HEK293T (cell line): ENCODE data around the gene ADAMTS8.

Experiments
- CTCF ChIA-PET: fragments of 350-600 bp; formaldehyde crosslinking; extraction: SDS; loops from one replicate; lab custom pipeline; 2021; ENCODE audit warnings: antibody characterized with exemption, inconsistent platforms; lab: Yijun Ruan, JAX
- POLR2A ChIA-PET: fragments of 350-600 bp; formaldehyde crosslinking; extraction: SDS; loops from one replicate; lab custom pipeline; 2020; ENCODE audit warnings: antibody characterized with exemption, inconsistent platforms; lab: Yijun Ruan, JAX
- DNase-seq: peaks from one replicate; pipeline ENCODE4 v3.0.0; 2012; ENCODE audit warnings: mixed read lengths; ENCODE audit errors: extremely low spot score
- ARNT ChIP-seq: fragments of 450-650 bp; IDR thresholded peaks from 2 replicates; pipeline ENCODE4 v1.6.1; 2017; ENCODE audit warnings: mild to moderate bottlenecking
- BHLHE40 ChIP-seq: fragments of 450-650 bp; IDR thresholded peaks from 2 replicates; pipeline ENCODE4 v1.6.1; 2016; ENCODE audit warnings: mild to moderate bottlenecking, moderate library complexity, borderline replicate concordance
- CTBP1 ChIP-seq: fragments of 450-650 bp; IDR thresholded peaks from 2 replicates; pipeline ENCODE4 v1.6.1; 2016; ENCODE audit warnings: borderline replicate concordance
- ELF4 ChIP-seq: fragments of 450-650 bp; IDR thresholded peaks from 2 replicates; pipeline ENCODE4 v1.6.1; 2017; ENCODE audit warnings: antibody characterized with exemption
- FOXA1 ChIP-seq: fragments of 450-650 bp; IDR thresholded peaks from 2 replicates; pipeline ENCODE4 v1.6.1; 2016; ENCODE audit warnings: mild to moderate bottlenecking
- FOXK2 ChIP-seq: fragments of 450-650 bp; IDR thresholded peaks from 2 replicates; pipeline ENCODE4 v1.6.1; 2016; ENCODE audit warnings: mild to moderate bottlenecking
- FOXM1 ChIP-seq: fragments of 450-650 bp; IDR thresholded peaks from 2 replicates; pipeline ENCODE4 v1.6.1; 2017; ENCODE audit warnings: mild to moderate bottlenecking, borderline replicate concordance
- HDGF ChIP-seq: fragments of 450-650 bp; IDR thresholded peaks from 2 replicates; pipeline ENCODE4 v1.6.1; 2017; ENCODE audit warnings: antibody characterized with exemption, borderline replicate concordance
- L3MBTL2 ChIP-seq: fragments of 450-650 bp; conservative IDR thresholded peaks from 2 replicates; pipeline ENCODE4 v1.6.1; 2016; ENCODE audit warnings: mild to moderate bottlenecking
- LEF1 ChIP-seq: fragments of 450-650 bp; IDR thresholded peaks from 2 replicates; pipeline ENCODE4 v1.6.1; 2017; ENCODE audit warnings: mild to moderate bottlenecking, borderline replicate concordance
- NFRKB ChIP-seq: fragments of 450-650 bp; IDR thresholded peaks from 2 replicates; pipeline ENCODE4 v1.6.1; 2016; ENCODE audit warnings: mild to moderate bottlenecking, moderate library complexity
- PKNOX1 ChIP-seq: fragments of 450-650 bp; IDR thresholded peaks from 2 replicates; pipeline ENCODE4 v1.6.1; 2016
- SP1 ChIP-seq: fragments of 450-650 bp; IDR thresholded peaks from 2 replicates; pipeline ENCODE4 v1.6.1; 2017
- SUZ12 ChIP-seq: fragments of 450-650 bp; IDR thresholded peaks from 2 replicates; pipeline ENCODE4 v1.6.1; 2016; ENCODE audit warnings: mild to moderate bottlenecking
- TARDBP ChIP-seq: fragments of 450-650 bp; IDR thresholded peaks from 2 replicates; pipeline ENCODE4 v1.6.1; 2016
- ZNF384 ChIP-seq: fragments of 450-650 bp; IDR thresholded peaks from 2 replicates; pipeline ENCODE4 v1.6.1; 2016

Gene ADAMTS8

GRCh38 chr11:130449996-130450769, 21.8 kb upstream of the ADAMTS8 start:
- CTCF ChIA-PET: interaction anchor here (0.8 kb wide), 1 partner anchor 412 kb away, joined by 4 read pairs; no protein-coding TSS in a partner anchor
- POLR2A ChIA-PET: interaction anchor here (1.0 kb wide), 1 partner anchor 92 kb away, joined by 4 read pairs; no protein-coding TSS in a partner anchor
- no peak for DNase-seq
- TF ChIP-seq SP1 (no peak), BHLHE40 (no peak), ELF4 (no peak), LEF1 (no peak), PKNOX1 (no peak), FOXK2 (no peak), NFRKB (no peak), FOXA1 (no peak), HDGF (no peak), ZNF384 (no peak), ARNT (no peak), L3MBTL2 (no peak), FOXM1 (no peak), CTBP1 (no peak), TARDBP (no peak), SUZ12 (no peak)

GRCh38 chr11:130449310-130449990, 21.0 kb upstream of the ADAMTS8 start:
- ChIA-PET POLR2A (no interaction called here), CTCF (interaction anchor here (0.6 kb wide), 1 partner anchor 637 kb away, joined by 8 read pairs; no protein-coding TSS in a partner anchor)
- no peak for DNase-seq
- TF ChIP-seq FOXA1 (no peak), TARDBP (no peak), SP1 (no peak), PKNOX1 (no peak), L3MBTL2 (no peak), FOXK2 (no peak), ARNT (no peak), BHLHE40 (no peak), ELF4 (no peak), LEF1 (no peak), FOXM1 (no peak)

- CTCF ChIA-PET: interaction anchor here (0.8 kb wide), 1 partner anchor 377 kb away, joined by 3 read pairs; no protein-coding TSS in a partner anchor
These were observed 20.3 kb upstream of the ADAMTS8 start, which contains the start of gene ADAMTS15 for GRCh38 chr11:130448416-130449309. TSS of gene ADAMTS15 (plus strand) at chr11:130448645. CDS start at chr11:130448974, 329 bp downstream.

GRCh38 chr11:130448039-130448415, 19.6 kb upstream of the ADAMTS8 start:
- no peak for DNase-seq
- CTCF ChIA-PET: no interaction called here
- TF ChIP-seq SP1 (no peak), FOXM1 (no peak), PKNOX1 (no peak), BHLHE40 (no peak), NFRKB (no peak), CTBP1 (no peak), SUZ12 (no peak), ZNF384 (no peak), ARNT (no peak)
- POLR2A ChIA-PET: interaction anchor here (0.9 kb wide), 1 partner anchor 380 kb away, joined by 3 read pairs; no protein-coding TSS in a partner anchor

More at GRCh38 chr11:130448416-130449309, 20.3 kb upstream of the ADAMTS8 start, which contains the start of gene ADAMTS15:
- peak; percentile 88 for DNase-seq
- POLR2A ChIA-PET: interaction anchor here (0.9 kb wide), 1 partner anchor 379 kb away, joined by 3 read pairs; no protein-coding TSS in a partner anchor
- TF ChIP-seq FOXK2: no peak
- TF ChIP-seq L3MBTL2: 0 out of 2 replicates have a peak, but pooled peaks have one; percentile 32
- TF ChIP-seq FOXM1: no peak
- TF ChIP-seq HDGF: 0 out of 2 replicates have a peak, but pooled peaks have one; percentile 46
- TF ChIP-seq ELF4: no peak
- no peak for TF ChIP-seq BHLHE40
- TF ChIP-seq PKNOX1: peak; percentile 21; the same call in 1 of the 2 replicates
